Measurements from ENCODE around the gene SLA2. TPM values are rescaled to one million over a fixed set of nuclear protein-coding genes. Genes with fewer than 3 reads are reported as not detected.

The SLA2 gene
- total RNA-seq, 4 donors from 2014 or later: 0.23 to 0.52 (median 0.52) TPM; not detected in 1

GRCh38 chr20:36591854-36592641, 53.9 kb downstream of the SLA2 start:
- intact Hi-C loops (cut with DNase I; ENCODE audit: low total_unique reads): loop anchor here (5.0 kb wide), 1 partner anchor 1525 kb away; no protein-coding TSS in a partner anchor
- WGBS, 2 donors: 79 to 82% methylated on average over 9 of the region's 9 CpGs
- H3K4me3 ChIP-seq (ENCODE audit: low read depth, poor library complexity, severe bottlenecking): no peak overlapping the region
- DNase-seq (ENCODE audit: low spot score in 2 of 2): no peak
- TF ChIP-seq POLR2A (IDR thresholded peaks at IDR 0.05) (no peak), CTCF (IDR thresholded peaks at IDR 0.05) (no peak)

- intact Hi-C loops (cut with DNase I; ENCODE audit: low total_unique reads): loop anchor here (5.0 kb wide), 1 partner anchor 1524 kb away; no protein-coding TSS in a partner anchor
- DNase-seq (ENCODE audit: low spot score in 2 of 2): no peak
Observed at GRCh38 chr20:36591281-36591680, 54.7 kb downstream of the SLA2 start.

GRCh38 chr20:36587388-36588070, 58.5 kb downstream of the SLA2 start:
- intact Hi-C loops (cut with DNase I; ENCODE audit: low total_unique reads): no loop called here
- H3K4me3 ChIP-seq (ENCODE audit: low read depth, poor library complexity, severe bottlenecking): no peak overlapping the region
- 76 to 86% methylated on average over 3 of the region's 3 CpGs for WGBS, 2 donors
- TF ChIP-seq CTCF (IDR thresholded peaks at IDR 0.05): no peak
- no peak for TF ChIP-seq POLR2A (IDR thresholded peaks at IDR 0.05)
- no peak for DNase-seq (ENCODE audit: low spot score in 2 of 2)

More at GRCh38 chr20:36591281-36591680, 54.7 kb downstream of the SLA2 start:
- TF ChIP-seq POLR2A (IDR thresholded peaks at IDR 0.05) (no peak), CTCF (IDR thresholded peaks at IDR 0.05) (no peak)
- WGBS, 2 donors: 76 to 84% methylated on average over 5 of the region's 5 CpGs
- no peak overlapping the region for H3K4me3 ChIP-seq (ENCODE audit: low read depth, poor library complexity, severe bottlenecking)

GRCh38 chr20:36585410-36586125, 60.4 kb downstream of the SLA2 start:
- WGBS, 2 donors: 40 to 41% methylated on average over 8 of the region's 8 CpGs
- intact Hi-C loops (cut with DNase I; ENCODE audit: low total_unique reads): no loop called here
- no peak for TF ChIP-seq CTCF (IDR thresholded peaks at IDR 0.05)
- TF ChIP-seq POLR2A (IDR thresholded peaks at IDR 0.05): no peak
- no peak for DNase-seq (ENCODE audit: low spot score in 2 of 2)
- H3K4me3 ChIP-seq (ENCODE audit: low read depth, poor library complexity, severe bottlenecking): no peak overlapping the region

DNA sequence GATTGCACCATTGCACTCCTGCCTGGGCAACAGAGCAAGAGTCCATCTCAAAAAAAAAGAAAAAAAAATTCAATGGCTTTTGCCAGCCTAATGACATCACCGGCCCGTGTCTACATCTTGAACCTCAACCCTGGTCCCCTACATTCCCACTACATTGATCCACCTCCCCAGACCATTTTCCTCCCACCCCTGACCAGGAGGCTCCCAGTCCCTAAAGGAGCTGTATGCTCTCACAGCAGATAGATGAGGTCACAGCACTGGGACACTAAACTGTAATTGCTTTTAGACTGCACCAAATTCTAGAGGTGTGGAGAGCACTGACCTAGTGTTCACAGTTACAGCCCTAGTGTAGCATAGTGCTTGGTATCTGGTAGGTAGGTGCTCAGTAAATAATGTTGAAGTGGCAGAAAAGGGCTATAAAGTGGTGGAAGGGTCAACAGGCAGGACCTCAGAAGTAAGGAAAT, 61.9 kb downstream of the SLA2 start:
- DNase-seq (ENCODE audit: low spot score in 2 of 2): no peak
- intact Hi-C loops (cut with DNase I; ENCODE audit: low total_unique reads): no loop called here
- no peak overlapping the region for H3K4me3 ChIP-seq (ENCODE audit: low read depth, poor library complexity, severe bottlenecking)
- TF ChIP-seq CTCF (IDR thresholded peaks at IDR 0.05): no peak
- no peak for TF ChIP-seq POLR2A (IDR thresholded peaks at IDR 0.05)
- 73 to 74% methylated on average over 2 of the region's 2 CpGs for WGBS, 2 donors
